Measurements from ENCODE around the gene PPEF1. TPM values are rescaled to one million over a fixed set of nuclear protein-coding genes. Genes with fewer than 3 reads are reported as not detected.

The PPEF1 gene
- total RNA-seq, 1 experiment from 2014 or later: 0.52 TPM

- no peak overlapping the region for H3K18ac ChIP-seq (ENCODE audit: insufficient read length, low read depth, low read length)
- Mint-ChIP-seq H3K9me3 (peaks cover 61 to 69% of the 10 kb centered on the region in 2 experiments), H3K4me3 (no peak overlapping the region), H3K36me3 (ENCODE audit: insufficient read depth in 1 of 3, low read depth in 3 of 3) (no peaks in the 10 kb centered on the region; a peak in 2 of 7 replicates), H3K4me1 (peaks cover 5 to 13% of the 10 kb centered on the region in 2 experiments; a peak in 3 of 4 replicates), H3K27ac (no peak overlapping the region), H3K27me3 (ENCODE audit: low read depth) (peaks cover 2% of the 10 kb centered on the region)
- H3K23me2 ChIP-seq (ENCODE audit: insufficient read length, low read depth, low read length, poor library complexity, severe bottlenecking): no peaks in the 10 kb centered on the region
- H3K79me1 ChIP-seq (ENCODE audit: insufficient read depth, low read depth, low read length, poor library complexity, severe bottlenecking): no peaks in the 10 kb centered on the region
- no CpG with 5 or more reads among the region's 8 CpGs for WGBS (ENCODE audit: extremely low coverage, insufficient read length, low lambda C conversion rate)
- H3K27me3 ChIP-seq (ENCODE audit: insufficient read depth, low read length): no peaks in the 10 kb centered on the region
- no peak overlapping the region for H3K4me2 ChIP-seq (ENCODE audit: insufficient read depth, insufficient read length, low read length)
- no peak for TF ChIP-seq CTCF (conservative IDR thresholded peaks at IDR 0.05)
- no peak overlapping the region for H3K14ac ChIP-seq (ENCODE audit: insufficient read depth, low read length)
- H4K8ac ChIP-seq (replicated peaks; ENCODE audit: insufficient read length, low read depth, low read length): no peak overlapping the region
- no peak overlapping the region for H2BK20ac ChIP-seq (ENCODE audit: low read depth, low read length, poor library complexity, severe bottlenecking)
- H4K91ac ChIP-seq (ENCODE audit: insufficient read length, low read depth, low read length): no peak overlapping the region
- no peak overlapping the region for H2BK120ac ChIP-seq (ENCODE audit: low read depth, low read length, poor library complexity, severe bottlenecking)
- H3K9ac ChIP-seq (ENCODE audit: extremely low read depth, insufficient read length, low read length): no peak overlapping the region
- no peak overlapping the region for H2AK5ac ChIP-seq (ENCODE audit: insufficient read length, low read length)
- H3K79me2 ChIP-seq (ENCODE audit: insufficient read depth, low read length): no peaks in the 10 kb centered on the region
- no peak overlapping the region for H3K23ac ChIP-seq (ENCODE audit: insufficient read length, low read depth, low read length)
- no peaks in the 10 kb centered on the region for H3K4me1 ChIP-seq (ENCODE audit: insufficient read depth, low read length)
- no peak overlapping the region for H4K5ac ChIP-seq (ENCODE audit: insufficient read length, low read depth, low read length)
- H3K4ac ChIP-seq (ENCODE audit: low read depth, low read length): no peak overlapping the region
- no peak overlapping the region for H3K56ac ChIP-seq (ENCODE audit: insufficient read length, low read depth, low read length)
- H2AFZ ChIP-seq (ENCODE audit: low read length): no peak overlapping the region
- no peak overlapping the region for H3T11ph ChIP-seq (ENCODE audit: low read length)
- H2BK5ac ChIP-seq (ENCODE audit: insufficient read length, low read length): no peak overlapping the region
- no peak overlapping the region for H2BK15ac ChIP-seq (ENCODE audit: low read depth, low read length)
- peak; percentile 36 for DNase-seq
- no peak overlapping the region for H3K27ac ChIP-seq (ENCODE audit: insufficient read length, low read depth, low read length)
- H3K9me3 ChIP-seq (ENCODE audit: control insufficient read depth, low read depth, low read length): peaks cover 47% of the 10 kb centered on the region
- no peaks in the 10 kb centered on the region for H4K20me1 ChIP-seq (ENCODE audit: control insufficient read depth, insufficient read depth, insufficient read length)
- no peak overlapping the region for H2BK12ac ChIP-seq (ENCODE audit: insufficient read length, low read depth, low read length)
Observed at GRCh38 chrX:18725310-18725943, 18.0 kb downstream of the PPEF1 start.

All from H9 (cell line).